LHCN-M2 (cell line): Measurements from ENCODE around the gene CDK6. TPM values are rescaled to one million over a fixed set of nuclear protein-coding genes. Genes with fewer than 3 reads are reported as not detected.
"Not testable (repeated sequence)": the region's sequence is repeated elsewhere in the genome, so short reads cannot be mapped to it uniquely, and the experiment has no call there.

Experiments
- DNase-seq: peaks from one replicate; pipeline ENCODE4 v3.0.0-alpha.2; 2012; ENCODE audit warnings: low read depth
- polyA plus RNA-seq: library from polyadenylated mRNA; unstranded; fragments of >200 nt; gene quantifications from one replicate; pipeline ENCODE4 v1.2.1, GENCODE V29; 2012; ENCODE audit warnings: missing spikeins
- total RNA-seq: library from RNA; depleted of rRNA; stranded (reverse); fragments of >200 nt; gene quantifications from 2 replicates; pipeline ENCODE4 v1.2.3, GENCODE V29; 2014; rRNA removed

Gene CDK6
- 66.1 and 66.2 TPM in 2 replicates for total RNA-seq
- polyA plus RNA-seq: 19.8 TPM

- peak; percentile 79 for DNase-seq
Observed at GRCh38 chr7:92836489-92836999, at the start of gene CDK6. CDK6 (minus strand) TSS chr7:92836573; CDS start chr7:92833323, 3,250 bp downstream.

- not testable (repeated sequence) for DNase-seq
Observed at GRCh38 chr7:92886039-92886438, 49.7 kb upstream of the CDK6 start.

GRCh38 chr7:92884218-92884617 is 47.8 kb upstream of the CDK6 start:
- no peak for DNase-seq

GRCh38 chr7:92882760-92883159 is 46.4 kb upstream of the CDK6 start:
- no peak for DNase-seq

- no peak for DNase-seq
Observed at GRCh38 chr7:92881091-92881485, 44.7 kb upstream of the CDK6 start.

GRCh38 chr7:92880212-92881090 is 44.1 kb upstream of the CDK6 start:
- peak; percentile 47 for DNase-seq

- DNase-seq: no peak
Observed at GRCh38 chr7:92877367-92877766, 41.0 kb upstream of the CDK6 start.

GRCh38 chr7:92876836-92877235 is 40.5 kb upstream of the CDK6 start:
- no peak for DNase-seq

- DNase-seq: peak; percentile 55
Observed at GRCh38 chr7:92875719-92876118, 39.3 kb upstream of the CDK6 start.

- DNase-seq: no peak
Observed at GRCh38 chr7:92875173-92875572, 38.8 kb upstream of the CDK6 start.

- peak; percentile 51 for DNase-seq
Observed at GRCh38 chr7:92874567-92874966, 38.2 kb upstream of the CDK6 start.

- no peak for DNase-seq
Observed at GRCh38 chr7:92873776-92874175, 37.4 kb upstream of the CDK6 start.

GRCh38 chr7:92872701-92873100 is 36.3 kb upstream of the CDK6 start:
- DNase-seq: peak; percentile 76

- DNase-seq: no peak
Observed at GRCh38 chr7:92868683-92869293, 32.4 kb upstream of the CDK6 start.

- DNase-seq: not testable (repeated sequence)
Observed at GRCh38 chr7:92864169-92864568, 27.8 kb upstream of the CDK6 start.

- no peak for DNase-seq
Observed at GRCh38 chr7:92856436-92856835, 20.1 kb upstream of the CDK6 start.

GRCh38 chr7:92854501-92855238 is 18.3 kb upstream of the CDK6 start:
- no peak for DNase-seq

GRCh38 chr7:92851732-92852131 is 15.4 kb upstream of the CDK6 start:
- DNase-seq: no peak

- no peak for DNase-seq
Observed at GRCh38 chr7:92850516-92850915, 14.1 kb upstream of the CDK6 start.

- DNase-seq: no peak
Observed at GRCh38 chr7:92849322-92849721, 12.9 kb upstream of the CDK6 start.

GRCh38 chr7:92848851-92849250 is 12.5 kb upstream of the CDK6 start:
- no peak for DNase-seq

GRCh38 chr7:92848441-92848840 is 12.1 kb upstream of the CDK6 start:
- DNase-seq: no peak
